GM18951 (cell line): Measurements from ENCODE around the gene SLC6A6.
"Not testable (repeated sequence)": the region's sequence is repeated elsewhere in the genome, so short reads cannot be mapped to it uniquely, and the experiment has no call there.

Experiments
- POLR2A ChIP-seq: IDR thresholded peaks from 4 replicates; pipeline ENCODE4 v1.6.1; 2011; ENCODE audit warnings: mild to moderate bottlenecking; ENCODE audit not compliant: insufficient read length, insufficient read depth; ENCODE audit errors: extremely low read depth
- in situ Hi-C: fragments of 300-500 bp; cut with MboI; formaldehyde crosslinking; loops from one replicate; pipeline ENCODE4 v1.12.0; 2022; ENCODE audit warnings: low sequenced_read_pairs, mixed read lengths, inconsistent platforms; ENCODE audit not compliant: unreplicated experiment

SLC6A6 gene

GRCh38 chr3:14397046-14397445 is 5.4 kb upstream of the SLC6A6 start:
- no peak for TF ChIP-seq POLR2A
- in situ Hi-C loops, result no loop called here

GRCh38 chr3:14397531-14397930 is 4.9 kb upstream of the SLC6A6 start:
- no peak for TF ChIP-seq POLR2A
- in situ Hi-C loops, result no loop called here

- in situ Hi-C loops, result no loop called here
- no peak for TF ChIP-seq POLR2A
Observed at GRCh38 chr3:14397940-14398796, 4.2 kb upstream of the SLC6A6 start.

GRCh38 chr3:14398797-14399106 is 3.7 kb upstream of the SLC6A6 start:
- in situ Hi-C loops, result no loop called here
- no peak for TF ChIP-seq POLR2A

- in situ Hi-C loops, result no loop called here
- TF ChIP-seq POLR2A, result no peak
Observed at GRCh38 chr3:14401692-14402303, 608 bp upstream of the SLC6A6 start.

GRCh38 chr3:14403619-14404155 is 1.3 kb downstream of the SLC6A6 start:
- TF ChIP-seq POLR2A, result no peak
- in situ Hi-C loops, result no loop called here

- in situ Hi-C loops, result no loop called here
- TF ChIP-seq POLR2A, result no peak
Observed at GRCh38 chr3:14404186-14404585, 1.8 kb downstream of the SLC6A6 start.

- in situ Hi-C loops, result no loop called here
- TF ChIP-seq POLR2A, result no peak
Observed at GRCh38 chr3:14404631-14405359, 2.4 kb downstream of the SLC6A6 start.

GRCh38 chr3:14405360-14406238 is 3.2 kb downstream of the SLC6A6 start:
- TF ChIP-seq POLR2A, result no peak
- in situ Hi-C loops, result no loop called here

GRCh38 chr3:14406336-14406735 is 3.9 kb downstream of the SLC6A6 start:
- in situ Hi-C loops, result no loop called here
- TF ChIP-seq POLR2A, result no peak

- in situ Hi-C loops, result no loop called here
- TF ChIP-seq POLR2A, result no peak
Observed at GRCh38 chr3:14406766-14407165, 4.4 kb downstream of the SLC6A6 start.

- in situ Hi-C loops, result no loop called here
- no peak for TF ChIP-seq POLR2A
Observed at GRCh38 chr3:14407203-14407602, 4.8 kb downstream of the SLC6A6 start.

GRCh38 chr3:14409779-14410063 is 7.3 kb downstream of the SLC6A6 start:
- in situ Hi-C loops, result not testable (repeated sequence)
